Measurements from ENCODE around the gene CNOT8.

- TF ChIP-seq CTCF (IDR thresholded peaks at IDR 0.05; ENCODE audit: low read depth, low read length) (no peak), EZH2phosphoT487 (IDR thresholded peaks at IDR 0.05; ENCODE audit: low read depth) (no peak)
Observed at GRCh38 chr5:154844809-154845208, 13.6 kb upstream of the CNOT8 start.

Data from OCI-LY3 (cell line).